ENCODE measurements around the gene GRAP2.
A peak's percentile ranks its signal among the peaks of the same experiment; 100 is the strongest.

The GRAP2 gene

GRCh38 chr22:39947220-39948216 lies 46.6 kb downstream of the GRAP2 start:
- no peak for DNase-seq

- DNase-seq, result no peak
These were observed 49.3 kb downstream of the GRAP2 start for GRCh38 chr22:39949964-39950737.

GRCh38 chr22:39951603-39952293 lies 50.9 kb downstream of the GRAP2 start:
- DNase-seq, result peak; percentile 40

- DNase-seq, result no peak
These were observed 51.5 kb downstream of the GRAP2 start for GRCh38 chr22:39952347-39952746.

GRCh38 chr22:39953101-39953500 lies 52.2 kb downstream of the GRAP2 start:
- no peak for DNase-seq

GRCh38 chr22:39954584-39955055 lies 53.7 kb downstream of the GRAP2 start:
- DNase-seq, result peak; percentile 30

- DNase-seq, result no peak
These were observed 54.8 kb downstream of the GRAP2 start for GRCh38 chr22:39955675-39956074.

- no peak for DNase-seq
These were observed 56.2 kb downstream of the GRAP2 start for GRCh38 chr22:39956932-39957664.

GRCh38 chr22:39958009-39958711 lies 57.3 kb downstream of the GRAP2 start:
- DNase-seq, result no peak

GRCh38 chr22:39958949-39959639 lies 58.2 kb downstream of the GRAP2 start:
- no peak for DNase-seq

GRCh38 chr22:39959640-39960447 lies 59.0 kb downstream of the GRAP2 start, which contains the start of gene TMA7B:
TMA7B (plus strand) TSS chr22:39960397; CDS start chr22:39964375, 3,978 bp downstream.
- no peak for DNase-seq

GRCh38 chr22:39960791-39961746 lies 60.2 kb downstream of the GRAP2 start:
- peak; percentile 83 for DNase-seq

- no peak for DNase-seq
These were observed 61.2 kb downstream of the GRAP2 start for GRCh38 chr22:39962071-39962470.

- DNase-seq, result no peak
These were observed 64.9 kb downstream of the GRAP2 start for GRCh38 chr22:39965748-39966147.

- no peak for DNase-seq
These were observed 65.6 kb downstream of the GRAP2 start for GRCh38 chr22:39966470-39966869.

- no peak for DNase-seq
These were observed 66.4 kb downstream of the GRAP2 start for GRCh38 chr22:39967103-39967829.

GRCh38 chr22:39967996-39968972 lies 67.4 kb downstream of the GRAP2 start:
- no peak for DNase-seq

Data from CD4-positive, alpha-beta T cell treated with Interleukin-4 for 4 hours (primary cell).